ENCODE measurements around the gene ACTR3. TPM values are rescaled to one million over a fixed set of nuclear protein-coding genes. Genes with fewer than 3 reads are reported as not detected.

Gene ACTR3
- total RNA-seq, 1 experiment from 2014 or later = 180 TPM

GRCh38 chr2:114008720-114009119 is 118.8 kb downstream of the ACTR3 start:
- peaks cover 0 to 3% of the 10 kb centered on the region in 2 experiments; a peak in 1 of 4 replicates for H3K4me1 Mint-ChIP-seq
- no peak overlapping the region for H2BK12ac ChIP-seq (ENCODE audit: insufficient read length, low read depth, low read length)
- no peak overlapping the region for H2BK20ac ChIP-seq (ENCODE audit: low read depth, low read length, poor library complexity, severe bottlenecking)
- no peak overlapping the region for H3K27ac Mint-ChIP-seq
- H3K27ac ChIP-seq (ENCODE audit: insufficient read length, low read depth, low read length) = no peak overlapping the region
- H3K79me2 ChIP-seq (ENCODE audit: insufficient read depth, low read length) = no peaks in the 10 kb centered on the region
- no peak overlapping the region for H3K23ac ChIP-seq (ENCODE audit: insufficient read length, low read depth, low read length)
- no peak overlapping the region for H3K9ac ChIP-seq (ENCODE audit: extremely low read depth, insufficient read length, low read length)
- DNase-seq = no peak
- no peak overlapping the region for H3K14ac ChIP-seq (ENCODE audit: insufficient read depth, low read length)
- H4K91ac ChIP-seq (ENCODE audit: insufficient read length, low read depth, low read length) = no peak overlapping the region
- peaks cover 9% of the 10 kb centered on the region for H3K27me3 Mint-ChIP-seq (ENCODE audit: low read depth)
- TF ChIP-seq CTCF (conservative IDR thresholded peaks at IDR 0.05) = no peak
- no peak overlapping the region for H3K4ac ChIP-seq (ENCODE audit: low read depth, low read length)
- no peak overlapping the region for H3K4me2 ChIP-seq (ENCODE audit: insufficient read depth, insufficient read length, low read length)
- no CpG with 5 or more reads among the region's 4 CpGs for WGBS (ENCODE audit: extremely low coverage, insufficient read length, low lambda C conversion rate)
- H3T11ph ChIP-seq (ENCODE audit: low read length) = no peak overlapping the region
- no peak overlapping the region for H4K8ac ChIP-seq (replicated peaks; ENCODE audit: insufficient read length, low read depth, low read length)
- H3K56ac ChIP-seq (ENCODE audit: insufficient read length, low read depth, low read length) = no peak overlapping the region
- H3K9me3 ChIP-seq (ENCODE audit: control insufficient read depth, low read depth, low read length) = no peaks in the 10 kb centered on the region
- no peak overlapping the region for H2BK5ac ChIP-seq (ENCODE audit: insufficient read length, low read length)
- H3K18ac ChIP-seq (ENCODE audit: insufficient read length, low read depth, low read length) = no peak overlapping the region
- no peaks in the 10 kb centered on the region; the same call in 1 of the 2 replicates for H3K27me3 ChIP-seq (ENCODE audit: insufficient read depth, low read length)
- no peaks in the 10 kb centered on the region for H3K79me1 ChIP-seq (ENCODE audit: insufficient read depth, low read depth, low read length, poor library complexity, severe bottlenecking)
- H2AK5ac ChIP-seq (ENCODE audit: insufficient read length, low read length) = no peak overlapping the region
- H2BK15ac ChIP-seq (ENCODE audit: low read depth, low read length) = no peak overlapping the region
- H3K4me3 Mint-ChIP-seq = no peak overlapping the region
- H4K5ac ChIP-seq (ENCODE audit: insufficient read length, low read depth, low read length) = no peak overlapping the region
- H3K4me1 ChIP-seq (ENCODE audit: insufficient read depth, low read length) = no peaks in the 10 kb centered on the region
- no peak overlapping the region for H2AFZ ChIP-seq (ENCODE audit: low read length)
- H4K20me1 ChIP-seq (ENCODE audit: control insufficient read depth, insufficient read depth, insufficient read length) = no peaks in the 10 kb centered on the region
- peaks cover 4 to 9% (median 5%) of the 10 kb centered on the region in 3 experiments; a peak in 6 of 7 replicates for H3K36me3 Mint-ChIP-seq (ENCODE audit: insufficient read depth in 1 of 3, low read depth in 3 of 3)
- no peaks in the 10 kb centered on the region for H3K23me2 ChIP-seq (ENCODE audit: insufficient read length, low read depth, low read length, poor library complexity, severe bottlenecking)
- H2BK120ac ChIP-seq (ENCODE audit: low read depth, low read length, poor library complexity, severe bottlenecking) = no peak overlapping the region
- H3K9me3 Mint-ChIP-seq = peaks cover 9 to 10% of the 10 kb centered on the region in 2 experiments; a peak in 4 of 5 replicates
